ENCODE measurements around the gene CORO2A. TPM values are rescaled to one million over a fixed set of nuclear protein-coding genes. Genes with fewer than 3 reads are reported as not detected.

CORO2A gene
- total and polyA plus RNA-seq, 2 of the 4 experiments (the other 2 are of a cell fraction), result 1.9 to 2.2 TPM

DNA sequence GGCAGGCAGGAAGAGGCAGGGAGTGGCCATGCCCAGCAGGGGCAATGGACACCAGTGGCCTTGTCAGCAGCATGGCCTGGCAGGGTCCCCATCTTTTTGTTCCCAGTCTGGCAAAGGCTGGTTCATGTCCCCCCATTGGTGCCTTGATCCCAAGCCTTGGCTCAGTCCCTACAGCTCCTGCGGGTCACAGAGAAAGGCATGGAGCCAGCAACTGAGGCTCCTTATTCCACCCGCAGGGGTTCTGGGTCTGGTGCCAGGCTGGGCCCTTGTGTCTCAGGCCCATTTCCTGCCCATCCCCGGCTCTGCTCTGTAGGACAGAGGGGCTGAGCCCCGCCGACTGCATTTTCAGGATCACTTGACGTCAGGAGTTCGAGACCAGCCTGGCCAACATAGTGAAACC lies 87.4 kb downstream of the CORO2A start:
- no peak overlapping the region for H3K18ac ChIP-seq (ENCODE audit: low read depth, low read length)
- no peak overlapping the region for H2BK5ac ChIP-seq (ENCODE audit: low read depth, low read length, poor library complexity, severe bottlenecking)
- DNase-seq (no peak), ATAC-seq (ENCODE audit: low read depth) (no peak)
- H3K4ac ChIP-seq (ENCODE audit: low read depth, low read length), result no peak overlapping the region
- no peaks in the 10 kb centered on the region for H3K9me1 ChIP-seq (ENCODE audit: insufficient read depth, low read length)
- H4K91ac ChIP-seq (ENCODE audit: insufficient read depth, low read depth, low read length), result no peak overlapping the region
- no peak overlapping the region for H3K23ac ChIP-seq (ENCODE audit: low read depth, low read length)
- H2BK20ac ChIP-seq (ENCODE audit: low read depth, low read length), result no peak overlapping the region
- TF ChIP-seq CEBPB (IDR thresholded peaks at IDR 0.05; ENCODE audit: low read depth, low read length), result no peak
- no peak for TF ChIP-seq CHD1 (IDR thresholded peaks at IDR 0.05; ENCODE audit: low read depth, low read length)
- TF ChIP-seq MXI1 (IDR thresholded peaks at IDR 0.05; ENCODE audit: borderline replicate concordance, low read depth, low read length), result no peak
- no peak for TF ChIP-seq MAZ (IDR thresholded peaks at IDR 0.05; ENCODE audit: borderline replicate concordance, low read depth, low read length)
- no peak for TF ChIP-seq NFE2L2 (IDR thresholded peaks at IDR 0.05; ENCODE audit: low read depth, low read length)
- no peak for TF ChIP-seq BHLHE40 (IDR thresholded peaks at IDR 0.05; ENCODE audit: low read depth, low read length)
- TF ChIP-seq FOS (IDR thresholded peaks at IDR 0.05; ENCODE audit: low read depth, low read length), result no peak
- TF ChIP-seq, protein P1, sequence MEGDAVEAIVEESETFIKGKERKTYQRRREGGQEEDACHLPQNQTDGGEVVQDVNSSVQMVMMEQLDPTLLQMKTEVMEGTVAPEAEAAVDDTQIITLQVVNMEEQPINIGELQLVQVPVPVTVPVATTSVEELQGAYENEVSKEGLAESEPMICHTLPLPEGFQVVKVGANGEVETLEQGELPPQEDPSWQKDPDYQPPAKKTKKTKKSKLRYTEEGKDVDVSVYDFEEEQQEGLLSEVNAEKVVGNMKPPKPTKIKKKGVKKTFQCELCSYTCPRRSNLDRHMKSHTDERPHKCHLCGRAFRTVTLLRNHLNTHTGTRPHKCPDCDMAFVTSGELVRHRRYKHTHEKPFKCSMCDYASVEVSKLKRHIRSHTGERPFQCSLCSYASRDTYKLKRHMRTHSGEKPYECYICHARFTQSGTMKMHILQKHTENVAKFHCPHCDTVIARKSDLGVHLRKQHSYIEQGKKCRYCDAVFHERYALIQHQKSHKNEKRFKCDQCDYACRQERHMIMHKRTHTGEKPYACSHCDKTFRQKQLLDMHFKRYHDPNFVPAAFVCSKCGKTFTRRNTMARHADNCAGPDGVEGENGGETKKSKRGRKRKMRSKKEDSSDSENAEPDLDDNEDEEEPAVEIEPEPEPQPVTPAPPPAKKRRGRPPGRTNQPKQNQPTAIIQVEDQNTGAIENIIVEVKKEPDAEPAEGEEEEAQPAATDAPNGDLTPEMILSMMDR (conservative IDR thresholded peaks at IDR 0.05; ENCODE audit: low read depth, low read length), result no peak
- TF ChIP-seq, protein P2, sequence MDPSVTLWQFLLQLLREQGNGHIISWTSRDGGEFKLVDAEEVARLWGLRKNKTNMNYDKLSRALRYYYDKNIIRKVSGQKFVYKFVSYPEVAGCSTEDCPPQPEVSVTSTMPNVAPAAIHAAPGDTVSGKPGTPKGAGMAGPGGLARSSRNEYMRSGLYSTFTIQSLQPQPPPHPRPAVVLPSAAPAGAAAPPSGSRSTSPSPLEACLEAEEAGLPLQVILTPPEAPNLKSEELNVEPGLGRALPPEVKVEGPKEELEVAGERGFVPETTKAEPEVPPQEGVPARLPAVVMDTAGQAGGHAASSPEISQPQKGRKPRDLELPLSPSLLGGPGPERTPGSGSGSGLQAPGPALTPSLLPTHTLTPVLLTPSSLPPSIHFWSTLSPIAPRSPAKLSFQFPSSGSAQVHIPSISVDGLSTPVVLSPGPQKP (IDR thresholded peaks at IDR 0.05; ENCODE audit: borderline replicate concordance, low read depth, low read length), result no peak
- TF ChIP-seq POLR2A (IDR thresholded peaks at IDR 0.05; ENCODE audit: low read depth, low read length), result no peak
- no peak for TF ChIP-seq RCOR1 (IDR thresholded peaks at IDR 0.05; ENCODE audit: insufficient replicate concordance, low read length)
- TF ChIP-seq, protein P3, sequence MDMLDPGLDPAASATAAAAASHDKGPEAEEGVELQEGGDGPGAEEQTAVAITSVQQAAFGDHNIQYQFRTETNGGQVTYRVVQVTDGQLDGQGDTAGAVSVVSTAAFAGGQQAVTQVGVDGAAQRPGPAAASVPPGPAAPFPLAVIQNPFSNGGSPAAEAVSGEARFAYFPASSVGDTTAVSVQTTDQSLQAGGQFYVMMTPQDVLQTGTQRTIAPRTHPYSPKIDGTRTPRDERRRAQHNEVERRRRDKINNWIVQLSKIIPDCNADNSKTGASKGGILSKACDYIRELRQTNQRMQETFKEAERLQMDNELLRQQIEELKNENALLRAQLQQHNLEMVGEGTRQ (IDR thresholded peaks at IDR 0.05; ENCODE audit: low read depth, low read length), result no peak
- TF ChIP-seq RFX5 (IDR thresholded peaks at IDR 0.05; ENCODE audit: low read depth, low read length), result no peak
- TF ChIP-seq RAD21 (IDR thresholded peaks at IDR 0.05; ENCODE audit: low read length), result no peak
- TF ChIP-seq MAFK (IDR thresholded peaks at IDR 0.05; ENCODE audit: low read depth, low read length), result no peak
- no peak for TF ChIP-seq SMC3 (IDR thresholded peaks at IDR 0.05; ENCODE audit: low read depth, low read length)
- H3K36me3 ChIP-seq (ENCODE audit: control insufficient read depth, insufficient read depth, low read length), result no peaks in the 10 kb centered on the region
- H2AK5ac ChIP-seq (ENCODE audit: low read depth, low read length), result no peak overlapping the region
- H3K27me3 ChIP-seq (ENCODE audit: control insufficient read depth, insufficient read depth, low read length), result no peaks in the 10 kb centered on the region
- H3K4me1 ChIP-seq (ENCODE audit: control insufficient read depth, insufficient read depth, low read length), result no peaks in the 10 kb centered on the region
- H2AK9ac ChIP-seq (replicated peaks; ENCODE audit: low read depth, low read length, poor library complexity), result no peak overlapping the region
- H3K4me3 ChIP-seq (ENCODE audit: insufficient read depth, low read depth, low read length), result no peak overlapping the region
- H4K8ac ChIP-seq (ENCODE audit: low read depth in 2 of 2, low read length in 2 of 2), result no peak overlapping the region
- H2AFZ ChIP-seq (replicated peaks; ENCODE audit: low read length, poor library complexity), result no peak overlapping the region
- no peak overlapping the region for H3K56ac ChIP-seq (ENCODE audit: extremely low read depth, insufficient read depth, low read length)
- dilution Hi-C loops (cut with HindIII; ENCODE audit: low sequenced_read_pairs, unreplicated experiment), result no loop called here
- ChIA-PET CTCF (no interaction called here), POLR2A (ENCODE audit: unreplicated experiment) (no interaction called here)
- no peak overlapping the region for H3K9ac ChIP-seq (ENCODE audit: low read depth, low read length)
- H4K20me1 ChIP-seq (ENCODE audit: insufficient read depth, low read length), result no peaks in the 10 kb centered on the region
- no TSS peak for BruUV-seq (replicated peaks)
- intact Hi-C loops (cut with micrococcal nuclease), result no loop called here
- H3K4me2 ChIP-seq (ENCODE audit: low read depth, low read length), result no peak overlapping the region
- H3K79me1 ChIP-seq (ENCODE audit: low read depth in 1 of 2, low read length in 2 of 2), result no peaks in the 10 kb centered on the region
- 100% methylated on average over 5 of the region's 7 CpGs; no CpG with 5 or more reads in 1 of the 2 experiments for WGBS, 2 experiments (ENCODE audit: extremely low coverage in 2 of 2, insufficient read length in 1 of 2)
- H3K27ac ChIP-seq (ENCODE audit: insufficient read depth, low read length), result no peak overlapping the region
- no peak overlapping the region for H2BK15ac ChIP-seq (ENCODE audit: low read depth, low read length)
- no peak overlapping the region for H2BK120ac ChIP-seq (ENCODE audit: low read depth, low read length)
- 0 out of 2 replicates have a peak, but pooled peaks cover 2% of the 10 kb centered on the region for H3K9me3 ChIP-seq (ENCODE audit: control insufficient read depth, insufficient read depth, low read length)
- no peak overlapping the region for H3K14ac ChIP-seq (replicated peaks; ENCODE audit: low read depth, low read length)
- H4K5ac ChIP-seq (ENCODE audit: low read depth, low read length), result no peak overlapping the region
- in situ Hi-C loops (cut with MboI; ENCODE audit: low sequenced_read_pairs), result no loop called here

All from IMR-90 (cell line).